Bronchial epithelial cell (primary cell): ENCODE results near the gene DDIT4. TPM values are rescaled to one million over a fixed set of nuclear protein-coding genes. Genes with fewer than 3 reads are reported as not detected.
A peak's percentile ranks its signal among the peaks of the same experiment; 100 is the strongest.

Source experiments
- DNase-seq: peaks from one replicate; pipeline ENCODE4 v3.0.0-alpha.2; 2010; ENCODE audit warnings: low read depth
- FAIRE-seq: peaks from 2 replicates; lab custom pipeline; 2011; peaks lifted over from hg19 to GRCh38; lab: Jason Lieb, UNC
- H3K27me3 ChIP-seq: 2 replicates; pipeline ENCODE4 v1.5.1; 2011; ENCODE audit warnings: low read length; ENCODE audit not compliant: control insufficient read depth, insufficient read depth
- H3K36me3 ChIP-seq: 2 replicates; pipeline ENCODE4 v1.5.1; 2011; ENCODE audit warnings: low read length; ENCODE audit not compliant: control insufficient read depth, insufficient read depth
- H3K4me3 ChIP-seq: 2 replicates; pipeline ENCODE4 v1.5.1; 2011; ENCODE audit warnings: mild to moderate bottlenecking, low read depth, low read length, control low read depth
- total RNA-seq: library from RNA; depleted of rRNA; stranded (reverse); fragments of >200 nt; gene quantifications from 2 replicates; pipeline ENCODE4 v1.2.1, GENCODE V29; 2014
- TF ChIP-seq, protein P1 (sequence below): IDR thresholded peaks from 2 replicates; pipeline ENCODE4 v1.5.1; 2011; ENCODE audit warnings: mild to moderate bottlenecking, moderate library complexity, low read length, control low read depth, inconsistent platforms; ENCODE audit not compliant: insufficient read depth, severe bottlenecking

Gene DDIT4
- total RNA-seq, 1 donor from 2014 or later, result 2,437 TPM

DNA sequence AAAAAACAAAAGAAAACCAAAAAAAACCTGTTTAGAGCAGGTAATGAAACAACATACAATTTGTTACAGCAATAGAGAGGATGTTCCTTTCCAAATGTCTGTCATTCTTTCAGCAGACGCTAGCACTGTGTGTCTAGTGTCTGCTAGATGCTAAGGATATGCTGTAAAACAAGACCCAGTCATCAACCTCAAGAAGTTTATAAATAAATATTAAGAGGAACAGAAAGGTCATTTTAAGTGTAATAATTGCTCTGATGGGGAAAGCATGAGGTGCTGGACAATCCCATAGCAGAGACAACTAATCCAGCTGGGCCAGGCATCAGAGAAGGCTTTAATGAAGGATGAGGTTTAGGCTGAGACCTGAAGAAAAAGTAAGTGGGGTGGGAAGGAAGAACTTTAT, 34.3 kb upstream of the DDIT4 start:
- Histone ChIP-seq H3K4me3 (no peak overlapping the region), H3K27me3 (no peaks in the 10 kb centered on the region), H3K36me3 (peaks cover 2% of the 10 kb centered on the region)
- TF ChIP-seq, protein P1, sequence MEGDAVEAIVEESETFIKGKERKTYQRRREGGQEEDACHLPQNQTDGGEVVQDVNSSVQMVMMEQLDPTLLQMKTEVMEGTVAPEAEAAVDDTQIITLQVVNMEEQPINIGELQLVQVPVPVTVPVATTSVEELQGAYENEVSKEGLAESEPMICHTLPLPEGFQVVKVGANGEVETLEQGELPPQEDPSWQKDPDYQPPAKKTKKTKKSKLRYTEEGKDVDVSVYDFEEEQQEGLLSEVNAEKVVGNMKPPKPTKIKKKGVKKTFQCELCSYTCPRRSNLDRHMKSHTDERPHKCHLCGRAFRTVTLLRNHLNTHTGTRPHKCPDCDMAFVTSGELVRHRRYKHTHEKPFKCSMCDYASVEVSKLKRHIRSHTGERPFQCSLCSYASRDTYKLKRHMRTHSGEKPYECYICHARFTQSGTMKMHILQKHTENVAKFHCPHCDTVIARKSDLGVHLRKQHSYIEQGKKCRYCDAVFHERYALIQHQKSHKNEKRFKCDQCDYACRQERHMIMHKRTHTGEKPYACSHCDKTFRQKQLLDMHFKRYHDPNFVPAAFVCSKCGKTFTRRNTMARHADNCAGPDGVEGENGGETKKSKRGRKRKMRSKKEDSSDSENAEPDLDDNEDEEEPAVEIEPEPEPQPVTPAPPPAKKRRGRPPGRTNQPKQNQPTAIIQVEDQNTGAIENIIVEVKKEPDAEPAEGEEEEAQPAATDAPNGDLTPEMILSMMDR, result no peak
- DNase-seq (no peak), FAIRE-seq (no peak)

DNA sequence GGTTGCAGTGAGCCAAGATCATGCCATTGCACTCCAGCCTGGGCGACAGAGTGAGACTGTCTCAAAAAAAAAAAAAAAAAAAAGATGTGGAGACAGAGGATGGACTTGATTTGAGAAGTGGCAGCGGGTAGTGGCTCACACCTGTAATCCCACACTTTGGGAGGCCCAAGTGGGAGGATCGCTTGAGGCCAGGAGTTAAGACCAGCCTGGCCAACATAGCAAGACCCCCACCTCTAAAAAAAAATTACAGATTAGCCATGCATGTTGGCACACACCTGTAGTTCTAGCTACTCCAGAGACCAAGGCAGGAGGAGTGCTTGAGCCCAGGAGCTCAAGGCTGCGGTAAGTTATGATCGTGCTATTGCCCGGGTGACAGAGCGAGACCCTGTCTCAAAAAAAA, 33.4 kb upstream of the DDIT4 start:
- H3K27me3 ChIP-seq, result no peaks in the 10 kb centered on the region
- no peak overlapping the region for H3K4me3 ChIP-seq
- H3K36me3 ChIP-seq, result no peaks in the 10 kb centered on the region
- TF ChIP-seq, protein P1, result no peak
- no peak for FAIRE-seq
- no peak for DNase-seq

DNA sequence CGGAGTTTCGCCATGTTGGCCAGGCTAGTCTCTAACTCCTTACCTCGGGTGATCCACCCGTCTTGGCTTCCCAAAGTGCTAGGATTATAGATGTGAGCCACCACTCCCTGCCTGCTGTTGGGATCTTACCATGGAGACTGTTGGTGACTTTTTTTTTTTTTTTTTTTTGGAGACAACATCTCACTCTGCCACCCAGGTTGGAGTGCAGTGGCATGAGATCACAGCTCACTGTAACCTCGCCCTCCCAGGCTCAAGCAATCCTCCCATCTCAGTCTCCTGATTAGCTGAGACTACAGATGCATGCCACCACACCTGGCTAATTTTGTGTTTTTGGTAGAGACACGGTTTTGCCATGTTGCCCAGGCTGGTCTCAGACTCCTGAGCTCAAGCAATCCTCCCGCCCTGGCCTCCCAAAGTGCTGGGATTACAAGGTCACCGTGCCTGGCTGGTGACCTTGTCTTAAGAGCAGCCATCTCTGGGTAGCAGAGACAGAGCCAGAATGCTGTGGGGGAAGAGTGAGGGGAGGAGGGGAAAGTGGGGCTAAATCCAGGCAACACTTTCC, 32.0 kb upstream of the DDIT4 start:
- TF ChIP-seq, protein P1, result no peak
- Histone ChIP-seq H3K4me3 (no peak overlapping the region), H3K36me3 (no peaks in the 10 kb centered on the region), H3K27me3 (no peaks in the 10 kb centered on the region)
- DNase-seq (no peak), FAIRE-seq (no peak)

DNA sequence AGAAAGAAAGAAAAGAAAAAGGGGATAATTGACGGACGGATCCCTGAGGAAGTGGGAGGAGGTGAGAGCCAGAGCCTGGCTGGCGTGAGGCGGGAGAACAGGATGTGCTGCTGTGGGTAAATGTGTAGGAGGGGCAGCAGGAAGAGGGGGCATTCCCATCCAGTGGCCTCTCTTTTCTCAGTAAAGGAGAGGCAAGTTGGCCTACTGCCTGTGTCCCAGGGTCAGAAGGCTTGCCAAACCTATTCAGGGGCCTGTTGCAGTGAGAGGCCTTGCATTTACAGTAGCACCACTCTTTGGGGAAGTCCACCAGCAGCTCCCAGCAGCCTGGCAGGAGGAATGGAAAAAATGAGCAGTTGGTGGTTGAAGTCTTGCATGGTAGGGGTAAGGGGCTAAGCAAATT, 31.0 kb upstream of the DDIT4 start:
- no peaks in the 10 kb centered on the region for H3K27me3 ChIP-seq
- H3K36me3 ChIP-seq, result no peaks in the 10 kb centered on the region
- TF ChIP-seq, protein P1, result no peak
- FAIRE-seq (no peak), DNase-seq (no peak)
- H3K4me3 ChIP-seq, result no peak overlapping the region

DNA sequence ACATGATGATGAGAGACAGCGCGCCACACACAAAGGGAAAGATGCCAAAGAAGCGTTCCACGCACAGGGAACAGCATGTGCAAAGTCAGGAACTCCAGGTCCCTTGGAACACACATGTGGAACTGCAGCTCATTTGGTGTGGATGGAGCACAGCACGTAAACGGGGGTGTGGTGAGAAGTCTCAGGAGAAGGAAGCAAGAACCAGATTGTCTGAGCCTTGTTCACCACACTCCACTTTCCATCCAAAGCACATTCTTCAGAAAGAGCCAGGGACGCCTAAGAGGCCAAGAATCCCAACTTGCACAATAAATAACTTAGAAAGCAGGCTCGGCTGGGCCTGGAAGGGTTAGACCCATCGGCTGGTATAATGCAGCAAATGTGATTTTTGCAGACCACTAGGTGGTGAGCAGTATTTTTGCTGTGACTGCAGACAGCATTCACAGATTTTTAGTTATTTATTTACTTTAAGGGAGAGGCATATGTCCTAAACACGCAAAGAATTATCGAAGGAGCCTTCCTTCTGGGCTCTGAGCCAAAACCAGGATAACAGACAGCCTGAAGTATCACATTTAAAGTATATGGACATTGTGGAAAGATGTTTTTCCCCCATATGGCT, 29.8 kb upstream of the DDIT4 start:
- peak; percentile 61 for DNase-seq
- H3K36me3 ChIP-seq, result no peaks in the 10 kb centered on the region
- no peak for FAIRE-seq
- no peaks in the 10 kb centered on the region for H3K27me3 ChIP-seq
- no peak overlapping the region for H3K4me3 ChIP-seq
- TF ChIP-seq, protein P1, result no peak
